ENCODE data around the gene OR1E1. TPM values are rescaled to one million over a fixed set of nuclear protein-coding genes. Genes with fewer than 3 reads are reported as not detected.
"Not testable (repeated sequence)": the region's sequence is repeated elsewhere in the genome, so short reads cannot be mapped to it uniquely, and the experiment has no call there.

Gene OR1E1
- total RNA-seq, 4 donors from 2014 or later = not detected

- H3K9me3 ChIP-seq = no peaks in the 10 kb centered on the region
- no peaks in the 10 kb centered on the region for H3K36me3 ChIP-seq
- no peaks in the 10 kb centered on the region for H3K27me3 ChIP-seq
- no peak overlapping the region for H3K27ac ChIP-seq
- DNase-seq = no peak
- TF ChIP-seq POLR2A (IDR thresholded peaks at IDR 0.05) (no peak), CTCF (IDR thresholded peaks at IDR 0.05) (no peak)
- H3K4me3 ChIP-seq = no peak overlapping the region
- H3K4me1 ChIP-seq = no peaks in the 10 kb centered on the region
Measured at GRCh38 chr17:3389791-3390190, 8.4 kb downstream of the OR1E1 start.

- peak within 1 kb of the TSS in 1 of 4 donors; percentile 5 for H3K4me3 ChIP-seq
- H3K4me1 ChIP-seq = no peaks in the 10 kb centered on the region
- no peak for DNase-seq
- TF ChIP-seq CTCF (IDR thresholded peaks at IDR 0.05) (no peak), POLR2A (IDR thresholded peaks at IDR 0.05) (no peak)
- no peaks in the 10 kb centered on the region for H3K9me3 ChIP-seq
- H3K36me3 ChIP-seq = no peaks in the 10 kb centered on the region
- no peak within 1 kb of the TSS for H3K27ac ChIP-seq
- no peaks in the 10 kb centered on the region for H3K27me3 ChIP-seq
Measured at GRCh38 chr17:3385869-3386816, 12.1 kb downstream of the OR1E1 start, which contains the start of gene OR3A2. Gene OR3A2 (minus strand): TSS chr17:3386308.

GRCh38 chr17:3381957-3382356 lies 16.3 kb downstream of the OR1E1 start:
- TF ChIP-seq POLR2A (IDR thresholded peaks at IDR 0.05) (no peak), CTCF (IDR thresholded peaks at IDR 0.05) (no peak)

DNA sequence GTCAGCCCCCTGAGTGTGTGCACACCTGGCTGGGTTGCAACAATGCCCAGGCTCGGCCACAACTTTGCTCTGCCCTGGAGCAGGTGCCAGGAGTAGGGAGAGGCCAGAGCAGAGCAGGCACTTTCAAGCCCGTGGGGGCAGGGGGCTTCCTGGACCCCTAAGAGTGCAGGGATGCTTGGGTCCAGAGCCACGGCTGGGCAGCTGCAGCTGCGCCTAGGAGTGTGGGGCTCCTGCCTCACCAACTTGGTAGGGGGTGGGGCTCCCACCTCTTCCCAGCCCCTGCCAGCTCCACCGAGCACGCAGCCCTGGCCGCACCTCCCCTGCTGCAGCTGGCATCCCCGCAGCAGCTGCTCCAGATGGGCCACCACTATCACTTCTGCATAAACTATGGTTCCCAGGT lies 19.9 kb downstream of the OR1E1 start:
- Histone ChIP-seq H3K27me3 (no peaks in the 10 kb centered on the region), H3K27ac (no peak overlapping the region), H3K36me3 (no peaks in the 10 kb centered on the region), H3K4me3 (no peak overlapping the region), H3K4me1 (no peaks in the 10 kb centered on the region), H3K9me3 (no peaks in the 10 kb centered on the region)
- TF ChIP-seq POLR2A (IDR thresholded peaks at IDR 0.05) = no peak
- no peak for TF ChIP-seq CTCF (IDR thresholded peaks at IDR 0.05)
- no peak for DNase-seq

More at GRCh38 chr17:3381957-3382356, 16.3 kb downstream of the OR1E1 start:
- Histone ChIP-seq H3K27ac (no peak overlapping the region), H3K9me3 (no peaks in the 10 kb centered on the region), H3K4me3 (no peak overlapping the region), H3K36me3 (no peaks in the 10 kb centered on the region), H3K27me3 (no peaks in the 10 kb centered on the region), H3K4me1 (no peaks in the 10 kb centered on the region)
- no peak for DNase-seq

DNA sequence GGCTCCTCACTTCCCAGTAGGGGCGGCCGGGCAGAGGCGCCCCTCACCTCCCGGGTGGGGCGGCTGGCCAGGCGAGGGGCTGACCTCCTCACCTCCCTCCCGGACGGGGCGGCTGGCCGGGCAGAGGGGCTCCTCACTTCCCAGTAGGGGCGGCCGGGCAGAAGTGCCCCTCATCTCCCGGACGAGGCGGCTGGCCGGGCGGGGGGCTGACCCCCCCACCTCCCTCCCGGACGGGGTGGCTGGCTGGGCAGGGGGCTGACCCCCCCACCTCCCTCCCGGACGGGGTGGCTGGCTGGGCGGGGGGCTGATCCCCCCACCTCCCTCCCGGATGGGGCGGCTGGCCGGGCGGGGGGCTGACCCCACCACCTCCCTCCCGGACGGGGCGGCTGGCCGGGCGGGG lies 27.0 kb downstream of the OR1E1 start:
- DNase-seq, H3K27ac ChIP-seq, H3K9me3 ChIP-seq, H3K4me1 ChIP-seq, H3K27me3 ChIP-seq, H3K4me3 ChIP-seq, H3K36me3 ChIP-seq: not testable (repeated sequence)

Small RNA genes lying within 50 kb of the gene (small RNA-seq; reads per million reads assigned to genes)
- 0 reads per million in 2 donors for gene OR1AC1P

Other genes with a start within 250 kb of the OR1E1 start
- not detected for gene OR1A2, start 200.9 kb downstream of the OR1E1 start, total RNA-seq
- not detected for gene OR1A1, start 190.7 kb downstream of the OR1E1 start, total RNA-seq
- gene OR3A1, start 100.0 kb downstream of the OR1E1 start, total RNA-seq = not detected
- gene OR3A2, start 12.1 kb downstream of the OR1E1 start, total RNA-seq = not detected
- gene OR3A3, start 13.0 kb upstream of the OR1E1 start, total RNA-seq = not detected
- gene OR1E2, start 35.4 kb upstream of the OR1E1 start, total RNA-seq = not detected
- gene SPATA22, start 73.4 kb upstream of the OR1E1 start, total RNA-seq = not detected
- gene ASPA, start 77.6 kb upstream of the OR1E1 start, total RNA-seq = 10 to 100 TPM; 11.4 to 27.7 (median 17.0) TPM
- gene TRPV3, start 159.4 kb upstream of the OR1E1 start, total RNA-seq = 10 to 100 TPM in 3 of 4 donors, 1 to 10 TPM in 1; 5.0 to 39.1 (median 16.5) TPM
- 10 to 100 TPM; 13.2 to 56.8 (median 36.3) TPM for gene TRPV1, start 211.0 kb upstream of the OR1E1 start, total RNA-seq
- 10 to 100 TPM in 3 of 4 donors, 1 to 10 TPM in 1; 5.8 to 83.8 (median 44.9) TPM for gene SHPK, start 237.8 kb upstream of the OR1E1 start, total RNA-seq
- gene CTNS, start 238.3 kb upstream of the OR1E1 start, total RNA-seq = 10 to 100 TPM; 21.5 to 30.1 (median 27.7) TPM

All from Peyer's patch (tissue), 4 donors.